GM12865 (cell line): ENCODE measurements around the gene UBE2G2.

Experiments used
- DNase-seq: peaks from one replicate; pipeline ENCODE4 v3.0.0; 2010; ENCODE audit warnings: low read depth
- H3K4me3 ChIP-seq: 2 replicates; pipeline ENCODE4 v1.5.1; 2011; ENCODE audit warnings: mild to moderate bottlenecking, low read depth, low read length, control low read depth
- CTCF ChIP-seq: IDR thresholded peaks from 2 replicates; pipeline ENCODE4 v1.5.1; 2011; ENCODE audit warnings: low read length, control low read depth, low read depth, inconsistent platforms; ENCODE audit not compliant: insufficient read depth; ENCODE audit errors: missing control alignments

UBE2G2 gene

DNA sequence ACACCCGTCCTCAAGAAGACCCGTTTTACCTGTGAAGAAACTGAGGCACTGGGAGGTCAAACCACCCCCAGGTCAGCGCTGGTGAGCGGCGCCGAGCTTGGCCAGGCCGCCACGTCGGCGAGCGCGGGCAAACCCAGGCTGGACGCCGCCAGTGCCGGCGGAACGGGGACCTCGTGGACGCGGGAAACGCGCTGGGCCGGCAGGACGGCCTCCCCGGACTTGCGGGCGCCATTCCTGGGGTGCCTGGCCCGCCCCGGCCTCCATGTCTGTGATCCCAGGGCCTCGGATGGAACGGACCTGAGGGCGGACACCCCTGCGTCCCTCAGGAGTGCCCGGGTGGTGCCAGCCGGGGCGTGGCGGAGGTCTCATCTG is 17.0 kb upstream of the UBE2G2 start:
- H3K4me3 ChIP-seq, result peak overlapping the region; percentile 69
- no peak for DNase-seq

GRCh38 chr21:44817914-44818639 is 16.5 kb upstream of the UBE2G2 start, which contains the start of gene SUMO3:
Gene SUMO3, minus strand, starts transcription at chr21:44818062. Its CDS starts 94 bp downstream, at chr21:44817968.
- peak within 1 kb of the TSS; percentile 70 for H3K4me3 ChIP-seq
- peak; percentile 9 for TF ChIP-seq CTCF
- DNase-seq, result peak; percentile 93

More for the DNA sequence above, 17.0 kb upstream of the UBE2G2 start:
- TF ChIP-seq CTCF, result no peak

DNA sequence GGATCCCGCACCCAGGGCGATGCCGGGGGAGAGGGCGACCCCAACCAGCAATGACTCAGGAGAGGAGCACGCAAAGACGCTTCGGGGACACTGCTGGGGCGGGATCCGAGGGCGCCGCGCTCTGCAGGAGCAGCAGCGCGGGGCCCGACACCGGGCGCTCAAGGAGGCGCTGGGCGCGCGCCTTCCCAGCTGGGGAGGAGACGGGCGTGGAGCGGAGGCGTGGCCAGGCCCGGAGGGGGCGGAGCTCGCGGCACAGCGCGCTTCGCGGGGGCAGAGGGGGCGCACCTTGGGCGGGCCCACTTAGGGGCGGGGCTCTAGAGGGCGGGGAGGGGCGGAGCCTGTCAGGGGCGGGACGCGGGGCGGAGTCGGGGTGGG is 15.9 kb upstream of the UBE2G2 start:
- TF ChIP-seq CTCF, result no peak
- DNase-seq, result peak; percentile 95
- H3K4me3 ChIP-seq, result peak overlapping the region; percentile 70

GRCh38 chr21:44816761-44817505 is 15.3 kb upstream of the UBE2G2 start:
- peak overlapping the region; percentile 70 for H3K4me3 ChIP-seq
- no peak for DNase-seq
- no peak for TF ChIP-seq CTCF

DNA sequence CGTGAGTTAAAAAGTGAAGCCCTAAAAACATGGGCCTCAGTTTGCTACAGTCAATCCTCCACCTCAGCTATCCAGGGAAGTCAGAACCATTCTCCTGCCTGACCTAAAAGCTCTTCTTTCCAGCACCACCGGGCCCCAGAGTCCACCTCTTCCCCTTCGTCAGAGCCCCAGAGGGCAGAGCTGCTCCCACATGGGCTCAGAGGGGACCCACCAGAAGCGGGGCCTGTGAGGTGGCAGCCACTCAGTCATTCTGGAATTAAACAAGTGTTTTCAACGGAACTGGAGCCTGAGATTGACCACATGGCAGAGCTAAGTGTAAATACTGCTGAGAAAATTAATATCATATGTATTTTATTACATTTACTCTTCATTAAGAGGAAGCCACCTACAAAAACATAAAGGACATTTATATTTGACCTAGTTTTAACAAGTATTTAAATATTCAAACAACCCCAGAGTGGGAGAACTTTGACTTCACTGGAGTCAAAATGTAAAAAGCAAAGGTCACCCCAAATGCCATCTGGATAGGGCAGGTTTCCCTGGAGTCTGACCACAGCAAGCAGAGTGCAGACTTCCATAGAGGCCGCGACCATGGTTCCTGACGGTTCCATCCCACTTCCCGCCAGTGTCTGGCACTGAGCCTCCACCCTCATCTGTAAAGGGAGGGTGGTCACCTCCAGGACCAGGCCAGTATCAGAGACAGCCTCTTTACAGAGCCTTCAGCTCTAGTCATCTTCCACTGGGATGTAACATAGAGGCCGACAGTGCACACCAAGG is 14.4 kb upstream of the UBE2G2 start:
- H3K4me3 ChIP-seq, result no peak overlapping the region

DNA sequence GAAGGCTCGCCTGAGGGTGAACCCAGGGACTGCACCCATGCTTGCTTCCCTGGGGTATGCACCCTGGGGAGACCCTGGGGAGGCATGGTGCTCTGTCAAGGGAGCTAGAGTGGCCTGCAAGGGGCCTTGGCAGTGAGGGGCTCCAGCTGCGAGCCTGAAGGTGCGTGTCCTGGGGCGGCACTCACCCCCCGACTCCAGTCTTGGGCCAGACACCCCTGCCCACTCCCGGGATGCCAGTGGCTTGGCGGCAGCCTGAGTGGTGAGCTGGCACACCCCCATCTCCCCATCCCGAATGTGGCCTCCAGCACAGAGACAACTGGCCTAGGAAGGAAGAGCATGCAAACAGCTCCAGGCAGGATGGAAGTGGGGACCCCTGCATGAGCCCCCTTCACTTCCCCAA is 13.6 kb upstream of the UBE2G2 start:
- H3K4me3 ChIP-seq, result no peak overlapping the region
- no peak for TF ChIP-seq CTCF
- no peak for DNase-seq

More for the DNA sequence above, 14.4 kb upstream of the UBE2G2 start:
- no peak for TF ChIP-seq CTCF
- no peak for DNase-seq
